Caki2 (cell line): ENCODE measurements around the gene XYLT1. TPM values are rescaled to one million over a fixed set of nuclear protein-coding genes. Genes with fewer than 3 reads are reported as not detected.
"Not testable (repeated sequence)": the region's sequence is repeated elsewhere in the genome, so short reads cannot be mapped to it uniquely, and the experiment has no call there.

Experiments
- DNase-seq: peaks from one replicate; pipeline ENCODE4 v3.0.0-alpha.2; 2015; ENCODE audit warnings: low read depth
- in situ Hi-C: cut with HindIII; loops from 2 replicates; pipeline ENCODE4 v1.10.0; 2016; ENCODE audit warnings: low sequenced_read_pairs, low pct_unique_long_range_greater_than_20kb, mixed read lengths
- total RNA-seq: library from RNA; depleted of rRNA; stranded (reverse); fragments of >200 nt; shearing (Covaris generic); gene quantifications from 2 replicates; pipeline ENCODE4 v1.2.3, GENCODE V29; 2014; ENCODE audit warnings: low replicate concordance

Gene XYLT1
- total RNA-seq, 1 experiment from 2014 or later: 5.8 TPM

DNA sequence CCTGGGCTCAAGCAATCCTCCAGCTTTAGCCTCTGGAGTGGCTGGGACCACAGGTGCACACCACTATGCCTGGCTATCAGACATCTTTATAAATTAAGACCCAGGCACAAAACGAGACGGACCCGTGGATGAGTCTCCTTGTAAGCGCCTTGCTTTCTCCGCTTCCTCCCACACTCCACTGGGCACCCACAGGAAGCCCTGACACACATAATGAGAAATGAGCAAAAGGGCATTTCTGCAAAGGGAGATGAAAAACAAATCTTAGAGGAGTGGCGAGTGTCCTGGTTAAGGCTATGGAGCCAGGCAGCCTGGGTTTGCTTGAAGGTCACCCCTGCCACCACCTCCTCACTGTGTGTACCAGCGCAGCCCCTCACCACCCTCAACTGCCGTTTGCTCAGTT lies 56.3 kb downstream of the XYLT1 start:
- DNase-seq: no peak
- in situ Hi-C loops: no loop called here

DNA sequence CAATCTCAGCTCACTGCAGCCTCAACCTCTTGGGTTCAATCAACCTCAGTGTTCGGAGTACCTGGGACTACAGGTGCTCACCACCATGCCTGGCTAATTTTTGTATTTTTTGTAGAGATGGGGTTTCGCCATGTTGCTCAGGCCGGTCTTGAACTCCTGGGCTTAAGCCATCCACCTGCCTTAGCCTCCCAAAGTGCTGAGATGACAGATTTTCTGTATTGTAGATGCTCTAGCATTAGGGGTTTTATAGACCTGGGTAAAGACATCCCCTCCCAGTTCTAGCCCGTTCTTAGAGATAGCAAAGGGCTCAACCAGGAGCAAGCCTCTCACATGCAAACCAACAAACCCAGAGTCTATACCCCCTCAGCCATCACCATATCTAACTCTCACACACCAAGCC lies 57.3 kb downstream of the XYLT1 start:
- DNase-seq: no peak
- in situ Hi-C loops: no loop called here

DNA sequence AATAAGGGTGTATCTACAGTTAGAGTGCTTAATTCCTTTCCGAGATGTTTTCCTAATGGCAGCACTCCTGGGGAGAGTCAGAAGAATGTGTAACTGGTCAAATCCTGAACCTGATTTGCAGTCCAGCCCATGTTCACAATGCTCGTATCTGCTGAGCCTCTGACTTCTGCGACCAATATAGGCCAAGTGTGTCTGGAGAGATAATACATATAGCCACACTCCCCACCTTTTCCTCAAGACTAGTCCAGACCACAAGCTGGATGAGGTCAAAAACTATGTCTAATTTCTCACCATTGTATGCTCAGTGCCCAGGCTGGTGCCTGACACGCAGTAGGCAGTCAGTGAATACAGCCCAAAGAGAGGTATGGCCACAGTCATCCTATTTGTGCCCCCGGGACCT lies 58.0 kb downstream of the XYLT1 start:
- in situ Hi-C loops: no loop called here

DNA sequence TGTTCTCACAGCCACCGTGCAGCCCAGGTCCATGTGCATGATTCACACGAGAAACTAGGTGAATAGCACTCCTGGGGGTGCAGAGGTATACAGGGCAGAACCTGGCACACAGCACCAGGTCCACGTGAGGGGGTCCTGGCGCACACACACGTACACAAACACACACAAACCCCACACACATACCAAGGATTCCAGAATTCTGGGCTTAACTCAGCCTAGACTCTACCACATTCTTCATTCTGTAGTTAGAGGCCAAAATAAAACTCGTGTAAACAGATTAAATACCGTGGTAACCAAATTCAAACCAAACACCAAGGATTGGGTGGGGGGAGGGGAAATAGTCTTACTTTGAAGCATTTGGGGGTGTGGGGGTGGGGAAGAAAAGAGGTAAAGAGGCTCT lies 58.5 kb downstream of the XYLT1 start:
- DNase-seq: no peak
- in situ Hi-C loops: no loop called here

More for the DNA sequence above, 58.0 kb downstream of the XYLT1 start:
- no peak for DNase-seq

DNA sequence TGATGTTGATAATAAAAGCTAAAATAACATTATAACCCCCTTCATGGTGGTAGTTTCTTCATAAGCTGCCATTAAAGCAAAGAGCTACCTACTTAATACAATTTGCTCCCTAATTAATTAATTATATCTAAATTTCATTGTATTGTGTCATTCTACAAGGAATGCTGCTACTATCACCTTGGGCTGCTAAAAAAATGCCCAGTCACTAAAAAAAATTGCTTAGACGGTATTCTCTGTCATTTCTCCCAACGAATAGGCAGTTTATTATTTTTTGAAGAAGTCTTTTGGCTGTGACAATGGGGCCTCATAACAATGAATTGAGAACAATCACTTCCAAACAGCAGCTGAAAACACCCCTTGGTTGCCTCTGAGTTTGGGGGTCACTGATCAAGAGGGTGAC lies 59.5 kb downstream of the XYLT1 start:
- DNase-seq: no peak
- in situ Hi-C loops: no loop called here

DNA sequence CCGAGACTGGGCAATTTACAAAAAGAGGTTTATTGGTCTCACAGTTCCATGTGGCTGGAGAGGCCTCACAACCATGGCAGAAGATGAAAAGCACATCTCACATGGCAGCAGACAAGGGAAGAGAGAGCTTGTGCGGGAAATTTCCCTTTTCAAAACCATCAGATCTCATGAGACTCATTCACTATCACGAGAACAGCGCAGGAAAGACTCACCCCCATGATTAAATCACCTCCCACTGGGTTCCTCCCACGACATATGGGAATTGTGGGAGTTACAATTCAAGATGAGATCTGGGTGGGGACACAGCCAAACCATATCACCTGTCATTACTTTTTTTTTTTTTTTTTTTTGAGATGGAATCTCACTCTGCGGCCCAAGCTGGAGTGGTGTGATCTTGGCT lies 60.4 kb downstream of the XYLT1 start:
- in situ Hi-C loops, DNase-seq: not testable (repeated sequence)

DNA sequence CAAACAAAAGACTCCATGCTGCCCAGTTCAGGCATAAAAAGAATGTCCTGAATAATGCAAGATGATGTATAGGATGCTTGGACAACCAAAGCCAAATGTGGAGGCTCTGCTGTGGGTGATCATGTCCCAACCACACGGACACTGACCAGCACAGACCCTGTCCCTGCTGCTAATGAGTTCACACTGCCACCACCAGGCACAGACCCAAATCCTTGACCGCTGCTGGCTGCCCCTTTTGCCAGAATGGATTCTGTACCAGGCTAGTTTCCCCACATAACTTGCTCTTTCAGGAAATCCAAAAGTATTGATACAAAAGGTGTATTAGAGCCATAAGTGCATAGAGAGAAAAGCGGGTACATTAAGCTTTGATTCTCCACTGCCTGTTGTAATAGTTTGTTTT lies 60.9 kb downstream of the XYLT1 start:
- in situ Hi-C loops: no loop called here
- DNase-seq: no peak

DNA sequence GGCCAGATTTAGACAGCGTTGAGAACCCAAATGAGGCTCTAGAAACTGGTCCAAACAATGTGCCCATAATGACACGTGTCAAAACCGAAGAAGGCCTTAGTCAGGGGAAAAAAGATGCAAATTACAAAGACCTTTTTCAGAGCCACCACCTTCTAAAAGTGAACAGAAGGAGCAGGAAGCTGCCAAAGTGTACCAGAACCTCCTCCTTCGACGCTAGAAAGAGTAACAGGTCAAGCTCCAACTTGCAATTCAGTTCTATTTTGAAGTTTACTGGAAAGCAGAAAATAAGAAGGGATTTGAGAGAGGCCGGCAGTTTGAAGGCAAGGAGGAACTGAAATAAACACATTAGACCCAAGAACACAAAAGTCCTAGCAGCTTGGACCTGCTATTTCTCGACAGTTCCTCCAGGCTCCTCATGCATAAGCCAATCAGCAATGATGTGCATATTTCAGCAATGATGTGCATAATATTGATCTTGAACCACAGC lies 61.8 kb downstream of the XYLT1 start:
- in situ Hi-C loops: no loop called here
- no peak for DNase-seq

DNA sequence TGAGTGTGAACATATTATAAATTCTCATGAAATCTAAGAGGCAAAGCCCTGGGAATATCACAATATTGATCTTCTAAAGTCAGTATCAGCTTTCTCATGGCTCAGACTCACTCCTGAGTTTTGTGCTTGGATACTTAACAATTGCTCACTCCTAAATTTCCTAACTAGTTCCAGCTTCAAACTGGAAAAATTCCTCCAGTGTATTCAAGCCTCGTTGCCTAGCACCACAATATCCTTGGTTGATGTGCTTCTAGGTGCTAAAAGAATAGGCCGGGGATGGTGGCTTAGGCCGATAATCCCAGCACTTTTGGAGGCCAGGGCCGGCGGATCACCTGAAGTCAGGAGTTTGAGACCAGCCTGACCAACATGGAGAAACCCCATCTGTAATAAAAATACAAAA lies 62.5 kb downstream of the XYLT1 start:
- in situ Hi-C loops: no loop called here
- no peak for DNase-seq

DNA sequence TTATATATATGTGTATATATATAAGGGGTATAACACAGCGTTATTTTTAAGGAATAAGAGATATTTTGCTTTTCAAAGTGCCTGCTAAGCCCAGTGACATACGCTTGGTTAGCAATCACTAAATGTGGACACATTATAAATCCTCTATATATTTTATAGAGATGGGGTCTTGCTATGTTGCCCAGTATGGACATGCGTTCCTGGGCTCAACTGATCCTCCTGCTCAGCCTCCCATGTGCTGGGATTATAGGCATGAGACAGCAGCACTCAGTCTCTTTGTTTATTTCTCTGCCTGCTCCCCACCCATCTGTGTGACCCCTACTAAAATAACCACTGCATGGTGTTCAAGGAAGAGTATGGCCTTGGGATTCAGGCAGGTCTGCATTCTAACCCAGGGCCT lies 63.4 kb downstream of the XYLT1 start:
- no peak for DNase-seq
- in situ Hi-C loops: no loop called here

DNA sequence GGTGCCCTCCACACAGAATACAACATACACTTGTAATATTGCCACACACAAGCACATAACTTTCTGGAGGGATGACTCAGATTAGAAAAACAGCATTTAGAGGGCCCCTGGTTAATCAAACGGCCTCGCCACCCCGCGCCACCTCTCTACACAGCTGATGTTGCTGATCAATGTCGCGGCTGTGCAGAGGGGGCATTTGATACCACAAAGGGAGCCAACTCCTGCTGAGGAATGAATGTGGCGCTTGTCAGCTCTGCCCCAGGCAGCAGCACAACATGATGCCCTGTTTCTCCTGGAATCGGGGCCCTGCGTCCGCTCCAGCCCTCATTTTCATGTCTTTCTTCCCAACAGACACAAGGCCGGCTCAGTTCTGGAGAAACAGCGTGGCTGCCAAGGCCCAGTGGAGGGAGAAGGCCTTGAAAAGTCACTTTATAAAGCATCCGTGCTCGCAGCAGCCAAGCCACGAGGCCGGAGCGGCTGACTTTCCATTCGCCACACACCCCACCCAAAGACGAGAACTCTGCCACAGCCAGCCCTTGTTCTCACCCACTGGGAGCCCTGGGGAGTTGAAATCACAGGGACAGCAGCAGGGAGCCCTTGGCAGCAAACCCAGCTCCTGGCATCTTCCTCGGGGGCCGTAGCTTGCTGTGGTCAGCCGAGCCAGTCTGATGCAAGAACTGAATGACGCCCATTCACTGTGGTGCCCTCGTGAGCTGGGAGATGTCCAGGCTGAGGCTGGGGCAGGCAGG lies 65.6 kb downstream of the XYLT1 start:
- no peak for DNase-seq
- in situ Hi-C loops: no loop called here

DNA sequence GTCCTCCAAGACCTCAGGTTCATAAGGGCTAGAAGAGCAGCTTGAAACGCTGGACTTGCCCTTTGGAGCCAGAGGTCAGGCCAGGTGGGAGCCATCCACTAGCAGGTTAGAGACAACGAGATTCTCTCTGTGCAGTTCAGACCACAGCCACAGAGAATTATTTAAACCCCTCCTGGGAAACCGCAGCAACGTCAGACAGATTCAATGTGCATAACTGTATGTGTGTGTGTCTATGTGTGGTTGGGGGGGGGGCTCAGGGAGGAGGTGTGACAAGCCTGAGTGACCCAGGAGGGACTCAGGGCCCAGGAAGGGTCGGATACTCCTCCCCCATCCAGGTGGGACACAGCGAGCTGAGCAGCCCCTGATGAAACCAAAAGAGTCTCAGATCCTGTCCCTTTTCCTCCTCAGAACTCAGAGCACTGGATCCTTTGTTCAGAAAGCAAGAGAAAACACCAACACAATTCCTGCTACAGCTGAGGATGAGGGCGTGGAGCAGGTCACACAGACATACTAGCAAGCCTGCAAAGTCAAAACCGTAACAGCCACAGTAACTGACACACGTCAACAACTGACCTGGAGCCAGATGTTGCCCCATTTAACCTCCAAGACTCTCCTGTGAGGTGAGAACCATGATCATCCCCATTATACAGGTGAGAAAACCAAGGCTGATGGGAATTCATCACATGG lies 66.8 kb downstream of the XYLT1 start:
- in situ Hi-C loops: no loop called here
- no peak for DNase-seq

DNA sequence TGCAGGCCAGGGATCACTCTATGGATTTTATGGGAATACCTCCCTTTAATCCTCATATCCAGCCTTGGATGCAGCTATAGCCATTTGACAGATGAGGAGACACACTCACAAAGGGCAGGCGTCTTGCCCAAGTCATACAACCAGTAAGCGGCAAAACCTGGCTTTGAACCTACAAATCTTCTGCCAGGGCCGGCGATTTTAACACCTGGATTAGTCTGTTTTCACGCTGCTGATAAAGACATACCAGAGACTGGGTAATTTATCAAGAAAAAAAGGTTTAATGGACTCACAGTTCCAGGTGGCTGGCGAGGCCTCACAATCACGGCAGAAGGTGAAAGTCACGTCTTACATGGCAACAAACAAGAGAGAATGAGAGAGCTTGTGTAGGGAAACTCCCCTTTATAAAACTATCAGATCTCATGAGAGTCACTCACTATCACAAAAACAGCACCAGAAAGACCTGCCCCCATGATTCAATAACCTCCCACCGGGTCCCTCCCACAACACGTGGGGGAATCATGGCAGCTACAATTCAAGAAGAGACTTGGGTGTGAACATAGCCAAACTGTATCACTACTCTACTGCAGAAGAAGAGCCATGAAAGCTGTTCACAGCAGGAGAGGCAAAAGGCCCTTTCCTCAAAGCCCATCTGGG lies 67.5 kb downstream of the XYLT1 start:
- no peak for DNase-seq
- in situ Hi-C loops: no loop called here

DNA sequence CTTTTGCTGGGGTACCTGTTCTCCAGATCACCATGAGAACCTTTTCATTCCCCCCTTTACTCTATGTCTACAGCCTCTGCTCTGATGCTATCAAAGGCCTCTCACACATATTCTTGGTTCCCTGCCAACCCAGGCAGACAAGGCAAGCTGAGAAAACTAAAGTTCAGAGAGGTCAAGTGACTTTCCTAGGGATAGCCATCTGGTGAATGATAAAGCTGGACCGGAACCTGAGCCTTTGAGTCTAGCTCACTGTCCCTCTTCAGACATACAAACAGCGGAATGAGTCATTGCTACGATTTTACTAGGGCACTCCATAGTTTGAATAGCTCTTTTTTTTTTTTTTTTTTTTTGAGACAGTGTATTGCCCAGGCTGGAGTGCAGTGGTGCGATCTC lies 73.3 kb downstream of the XYLT1 start:
- peak; percentile 30 for DNase-seq

DNA sequence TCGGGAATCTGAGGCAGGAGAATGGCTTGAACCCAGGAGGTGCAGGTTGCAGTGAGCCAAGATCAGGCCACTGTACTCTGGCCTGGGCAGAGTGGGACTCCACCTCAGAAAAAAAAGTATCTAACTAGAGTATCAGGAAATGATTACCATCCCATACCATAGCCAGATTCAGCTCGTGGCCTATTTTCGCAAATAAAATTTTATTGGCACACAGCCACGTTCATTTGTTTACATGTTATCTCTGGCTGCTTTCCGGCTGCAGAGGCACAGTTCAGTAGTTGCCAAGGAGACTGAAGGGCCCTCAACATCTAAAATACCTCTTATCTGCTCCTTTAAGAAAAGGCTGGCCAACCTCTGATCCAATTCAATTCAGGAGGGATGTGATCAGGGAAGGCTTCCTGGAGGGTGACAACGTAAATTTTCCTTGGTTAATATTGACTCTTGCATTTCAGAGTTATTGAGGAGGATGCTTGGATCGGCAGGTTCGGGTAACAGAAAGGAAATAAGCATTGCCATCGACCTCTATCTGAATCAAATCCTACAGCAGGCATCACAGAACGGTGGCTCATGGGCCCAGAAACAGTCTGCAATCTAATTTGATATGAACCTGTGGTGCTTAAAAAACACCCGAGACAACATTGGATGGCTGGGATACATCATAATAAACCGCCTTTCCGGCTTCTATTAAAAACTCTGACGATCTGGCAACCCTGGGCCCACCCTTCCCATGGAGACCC lies 73.8 kb downstream of the XYLT1 start:
- DNase-seq: no peak
- in situ Hi-C loops: no loop called here

More for the DNA sequence above, 73.3 kb downstream of the XYLT1 start:
- in situ Hi-C loops: no loop called here

DNA sequence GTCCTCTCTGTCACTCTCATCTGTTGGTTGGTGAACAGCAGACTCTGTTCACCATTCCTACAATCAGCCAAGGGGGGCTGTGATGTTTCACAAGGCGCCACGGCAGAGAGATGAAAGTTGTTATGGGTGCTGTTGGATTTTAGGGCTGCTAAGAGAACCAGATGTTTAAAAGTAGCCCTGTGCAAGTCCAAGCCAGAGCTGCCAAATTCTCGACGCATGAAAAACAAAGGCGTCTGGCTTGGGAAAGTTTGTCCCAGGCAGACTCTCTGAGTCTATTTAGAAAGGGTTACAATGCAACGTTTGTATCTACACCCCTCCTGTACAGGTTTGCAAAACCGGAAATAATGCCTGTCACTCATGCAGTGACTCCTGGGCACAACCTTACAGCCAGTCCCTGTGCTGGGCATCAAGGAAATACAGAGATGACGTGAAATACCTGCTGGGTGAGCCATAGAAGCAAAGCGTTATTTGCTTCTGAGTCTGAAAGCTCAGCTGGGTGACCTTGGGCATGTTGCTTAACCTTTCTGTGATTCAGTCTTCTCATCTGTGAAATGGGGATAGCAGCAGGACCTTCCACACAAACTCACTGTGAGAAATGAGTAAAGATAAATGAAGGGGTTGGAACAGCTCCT lies 74.8 kb downstream of the XYLT1 start:
- in situ Hi-C loops: no loop called here
- no peak for DNase-seq

DNA sequence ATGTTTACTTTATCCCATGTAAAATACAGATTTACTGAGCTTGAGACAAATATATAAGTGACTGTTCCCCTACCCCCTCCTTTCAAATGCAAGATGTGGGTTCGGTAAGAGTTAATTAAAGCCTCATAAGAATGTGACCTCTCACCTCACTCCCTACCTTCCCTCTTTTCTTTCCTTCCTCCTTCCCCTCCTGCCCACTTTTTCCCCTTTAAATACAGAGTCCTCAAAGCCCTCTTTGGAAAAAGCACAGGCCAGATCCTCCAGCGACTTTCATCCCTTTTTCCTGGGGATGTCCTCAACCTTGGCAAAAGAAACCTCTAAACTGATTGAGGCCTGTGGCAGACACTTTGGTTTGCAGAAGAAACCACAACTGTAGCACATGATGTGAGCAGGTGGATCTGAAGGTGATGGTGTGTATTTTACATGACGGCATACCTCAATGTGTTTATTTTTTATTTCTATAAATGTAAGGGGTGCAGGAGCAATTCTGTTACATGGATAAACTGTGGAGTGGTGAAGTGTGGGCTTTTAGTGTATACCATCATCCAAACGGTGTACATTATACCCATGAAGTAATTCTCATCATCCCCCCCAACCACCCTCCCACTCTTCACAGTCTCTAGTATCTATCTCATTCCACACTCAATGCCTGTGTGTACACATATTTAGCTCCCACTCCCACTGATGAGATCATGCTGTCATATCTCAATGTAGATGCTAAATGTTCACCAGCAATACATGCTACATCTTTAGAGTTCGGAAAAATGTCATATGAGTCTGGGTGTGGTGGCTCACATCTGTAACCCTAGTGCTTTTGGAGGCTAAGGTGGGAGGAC lies 77.7 kb downstream of the XYLT1 start:
- no peak for DNase-seq
- in situ Hi-C loops: no loop called here
